GM18526 (cell line): ENCODE results near the gene CKB.

Source experiments
- POLR2A ChIP-seq: IDR thresholded peaks from 3 replicates; pipeline ENCODE4 v1.6.1; 2011; ENCODE audit not compliant: insufficient read length; ENCODE audit errors: extremely low read depth

The CKB gene

GRCh38 chr14:103500148-103500990 lies 22.3 kb downstream of the CKB start:
- TF ChIP-seq POLR2A, result no peak

GRCh38 chr14:103499709-103500108 lies 22.9 kb downstream of the CKB start:
- no peak for TF ChIP-seq POLR2A

GRCh38 chr14:103496776-103497175 lies 25.9 kb downstream of the CKB start:
- TF ChIP-seq POLR2A, result no peak

- no peak for TF ChIP-seq POLR2A
Observed at GRCh38 chr14:103495854-103496253, 26.8 kb downstream of the CKB start.

- TF ChIP-seq POLR2A, result no peak
Observed at GRCh38 chr14:103492156-103492925, 30.3 kb downstream of the CKB start.

GRCh38 chr14:103491691-103492090 lies 30.9 kb downstream of the CKB start:
- no peak for TF ChIP-seq POLR2A

- no peak for TF ChIP-seq POLR2A
Observed at GRCh38 chr14:103489621-103490020, 33.0 kb downstream of the CKB start.

GRCh38 chr14:103488960-103489359 lies 33.7 kb downstream of the CKB start:
- TF ChIP-seq POLR2A, result no peak

- TF ChIP-seq POLR2A, result no peak
Observed at GRCh38 chr14:103488071-103488470, 34.6 kb downstream of the CKB start.

GRCh38 chr14:103485504-103485903 lies 37.1 kb downstream of the CKB start:
- TF ChIP-seq POLR2A, result no peak

GRCh38 chr14:103483600-103483999 lies 39.0 kb downstream of the CKB start:
- no peak for TF ChIP-seq POLR2A

- no peak for TF ChIP-seq POLR2A
Observed at GRCh38 chr14:103480595-103480994, 42.0 kb downstream of the CKB start.

- TF ChIP-seq POLR2A, result no peak
Observed at GRCh38 chr14:103476631-103477030, 46.0 kb downstream of the CKB start.

GRCh38 chr14:103476065-103476464 lies 46.6 kb downstream of the CKB start:
- no peak for TF ChIP-seq POLR2A

- TF ChIP-seq POLR2A, result no peak
Observed at GRCh38 chr14:103474893-103475292, 47.7 kb downstream of the CKB start.

GRCh38 chr14:103472939-103473338 lies 49.7 kb downstream of the CKB start:
- no peak for TF ChIP-seq POLR2A
